ENCODE data around the gene RAB11FIP5.

DNA sequence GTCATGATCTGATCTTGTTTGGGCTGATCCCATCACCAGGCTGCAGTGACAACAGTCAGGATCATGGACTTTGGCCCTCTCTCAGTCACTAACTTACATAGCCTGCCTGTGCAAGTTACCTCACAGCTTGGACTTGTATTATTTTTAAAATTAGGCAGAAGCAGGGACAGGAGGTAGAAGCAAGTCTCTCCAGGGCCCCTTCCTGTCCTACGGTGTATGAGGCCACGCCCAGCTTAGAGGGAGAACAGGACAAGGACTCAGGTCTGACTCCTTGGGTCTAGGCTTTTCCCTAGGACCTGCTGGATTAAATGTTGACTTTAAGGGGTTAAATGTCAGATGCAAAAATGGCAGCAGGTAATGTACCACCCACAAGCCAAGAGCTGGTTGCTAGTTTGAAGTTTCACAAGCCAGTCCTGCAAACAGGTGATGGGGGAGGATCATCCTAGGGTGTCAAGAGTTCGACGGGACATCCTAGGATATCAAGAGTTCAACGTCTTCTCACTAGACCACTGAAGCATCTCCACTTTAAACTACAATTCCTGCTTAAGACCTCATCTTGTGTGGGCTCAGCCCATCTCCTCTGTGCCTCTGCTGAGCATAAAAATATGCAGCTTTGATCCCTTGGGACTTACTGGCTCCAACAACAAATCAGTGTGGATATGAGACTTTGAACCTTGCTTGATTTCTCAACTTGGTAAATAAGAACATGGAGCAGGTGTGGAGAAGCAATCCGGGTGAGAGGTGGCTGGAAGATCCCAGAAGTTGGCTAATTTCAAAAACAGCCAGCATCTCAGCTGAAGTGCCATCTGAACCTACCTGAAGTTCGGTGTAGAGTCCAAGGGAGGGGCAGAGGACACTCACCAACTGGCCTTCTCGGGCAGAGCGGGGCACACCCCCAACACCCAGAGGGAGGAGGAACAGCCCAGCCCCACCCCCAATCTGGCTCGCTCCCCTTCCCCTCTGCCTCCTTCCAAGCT lies 80.7 kb downstream of the RAB11FIP5 start:
- no peak for TF ChIP-seq POLR2A (IDR thresholded peaks at IDR 0.05)
- no peak for TF ChIP-seq CTCF (IDR thresholded peaks at IDR 0.05 in 4 of 5, conservative IDR thresholded peaks at IDR 0.05 in 1 of 5)
